ENCODE data around the gene PHF10.

- TF ChIP-seq EZH2 (IDR thresholded peaks at IDR 0.05) (no peak), FOXP2 (optimal IDR thresholded peaks at IDR 0.05; ENCODE audit: control extremely low read depth, extremely low read length, insufficient read depth) (no peak)
These were observed 33.0 kb downstream of the PHF10 start for GRCh38 chr6:169691260-169691659.

Measured in SK-N-MC (cell line).